T-cell (primary cell): ENCODE data around the gene MT1X. TPM values are rescaled to one million over a fixed set of nuclear protein-coding genes. Genes with fewer than 3 reads are reported as not detected.

Experiments used
- ATAC-seq, 4 experiments: fragments of 200-7000 bp in 3 of 4; fragments of 150-1000 bp in 1 of 4; cut with Tn5 transposase; replicated peaks in 1 of 4; 1 replicate in 3 of 4; 2 replicates in 1 of 4; pipeline ENCODE4 v1.10.0; 2021; ENCODE audit warnings: moderate library complexity in 3 of 4, mild to moderate bottlenecking in 2 of 4, moderate number of reproducible peaks in 1 of 4
- CTCF ChIA-PET, 2 donors: fragments of 300-600 bp; sonication (Branson Sonifier 250); formaldehyde crosslinking; loops; one replicate each; lab custom pipeline; 2022; ENCODE audit warnings: antibody characterized with exemption in 2 of 2; lab: Charles Lee
- POLR2A ChIA-PET, 2 donors: fragments of 300-600 bp; sonication (Branson Sonifier 250); formaldehyde crosslinking; loops; one replicate each; lab custom pipeline; 2022; ENCODE audit warnings: antibody characterized with exemption in 2 of 2; lab: Charles Lee
- DNase-seq, 35 experiments: peaks; one replicate each; pipeline versions ENCODE4 v3.0.0 to v3.0.0-alpha.2; 2013 to 2023
- H3K27ac ChIP-seq: one replicate; pipeline ENCODE4 v1.5.1; 2013; ENCODE audit warnings: low read length
- H3K27me3 ChIP-seq, 2 experiments: replicated peaks in 1 of 2; 1 replicate in 1 of 2; 2 replicates in 1 of 2; pipeline versions ENCODE4 v1.6.1 to v1.7.0; 2013; ENCODE audit warnings: low read length in 1 of 2, mixed read lengths in 1 of 2; ENCODE audit not compliant: control insufficient read depth in 2 of 2, insufficient read depth in 2 of 2; ENCODE audit errors: extremely low read depth in 1 of 2
- H3K36me3 ChIP-seq, 2 donors: 1 replicate in 1 of 2; 2 replicates in 1 of 2; pipeline versions ENCODE4 v1.6.1 to v1.7.0; 2013; ENCODE audit warnings: low read length in 1 of 2; ENCODE audit not compliant: control insufficient read depth in 2 of 2, insufficient read depth in 1 of 2; ENCODE audit errors: extremely low read depth in 1 of 2
- H3K4me1 ChIP-seq, 2 experiments: 1 replicate in 1 of 2; 2 replicates in 1 of 2; pipeline versions ENCODE4 v1.6.1 to v1.7.0; 2013; ENCODE audit warnings: low read length in 2 of 2, mixed read lengths in 1 of 2; ENCODE audit not compliant: insufficient read depth in 2 of 2, control insufficient read depth in 1 of 2; ENCODE audit errors: extremely low read depth in 1 of 2
- H3K4me3 ChIP-seq, 2 donors: 1 replicate in 1 of 2; 2 replicates in 1 of 2; pipeline versions ENCODE4 v1.5.1 to v1.7.0; 2013; ENCODE audit warnings: mild to moderate bottlenecking in 2 of 2, low read length in 1 of 2, moderate library complexity in 1 of 2; ENCODE audit not compliant: control insufficient read depth in 1 of 2; ENCODE audit errors: extremely low read depth in 1 of 2
- H3K9me3 ChIP-seq: 2 replicates; pipeline ENCODE4 v1.7.0; 2013
- H3K27ac Mint-ChIP-seq, 2 donors: one replicate each; pipeline ENCODE4 v1.8.0; 2020 to 2021; ENCODE audit warnings: mild to moderate bottlenecking in 2 of 2, mixed read lengths in 2 of 2
- H3K27me3 Mint-ChIP-seq, 2 donors: one replicate each; pipeline ENCODE4 v1.8.0; 2021 to 2022; ENCODE audit warnings: mixed read lengths in 2 of 2
- H3K36me3 Mint-ChIP-seq: one replicate; pipeline ENCODE4 v1.8.0; 2021; ENCODE audit warnings: mixed read lengths
- H3K4me1 Mint-ChIP-seq, 3 donors: one replicate each; pipeline ENCODE4 v1.8.0; 2020 to 2022; ENCODE audit warnings: mixed read lengths in 3 of 3, mild to moderate bottlenecking in 1 of 3
- H3K4me3 Mint-ChIP-seq, 3 donors: one replicate each; pipeline ENCODE4 v1.8.0; 2020 to 2022; ENCODE audit warnings: mild to moderate bottlenecking in 3 of 3, mixed read lengths in 3 of 3, moderate library complexity in 3 of 3
- H3K9me3 Mint-ChIP-seq, 3 donors: one replicate each; pipeline ENCODE4 v1.8.0; 2020 to 2022; ENCODE audit warnings: mixed read lengths in 3 of 3
- WGBS: methylation state at CpG from one replicate; pipeline ENCODE4 v1.1.5; 2013; ENCODE audit warnings: missing lambda C conversion rate; ENCODE audit not compliant: insufficient coverage; 5-methylcytosine and 5-hydroxymethylcytosine counted together
- total RNA-seq, 35 experiments: library from RNA in 6 of 35; stranded (reverse) in 6 of 35; fragments of 120-200 nt in 1 of 35; gene quantifications; one replicate each; pipeline versions ENCODE4 v1.2.1 to v1.2.4 and lab custom pipeline; 2013 to 2026

MT1X gene
- total RNA-seq, 5 donors from 2014 or later (not counting 1 experiment from before 2014, with no cell fraction given) = 18.7 to 30.8 (median 28.8) TPM

GRCh38 chr16:56726926-56727325 is 44.7 kb downstream of the MT1X start:
- no peak overlapping the region for H3K27ac Mint-ChIP-seq
- peaks cover 12 to 26% of the 10 kb centered on the region in 2 experiments for H3K4me1 ChIP-seq
- no peaks in the 10 kb centered on the region for H3K27me3 ChIP-seq
- H3K9me3 Mint-ChIP-seq = no peaks in the 10 kb centered on the region
- no peaks in the 10 kb centered on the region for H3K27me3 Mint-ChIP-seq
- ChIA-PET CTCF (no interaction called here), POLR2A (no interaction called here)
- DNase-seq = no peak
- no peaks in the 10 kb centered on the region for H3K36me3 ChIP-seq
- WGBS = 60% methylated on average over 1 of the region's 6 CpGs
- H3K27ac ChIP-seq = no peak overlapping the region
- peaks cover 19 to 26% (median 26%) of the 10 kb centered on the region in 3 donors for H3K4me1 Mint-ChIP-seq
- H3K4me3 ChIP-seq = no peak overlapping the region
- H3K36me3 Mint-ChIP-seq = no peaks in the 10 kb centered on the region
- no peak overlapping the region for H3K4me3 Mint-ChIP-seq
- ATAC-seq = no peak
- no peaks in the 10 kb centered on the region for H3K9me3 ChIP-seq

DNA sequence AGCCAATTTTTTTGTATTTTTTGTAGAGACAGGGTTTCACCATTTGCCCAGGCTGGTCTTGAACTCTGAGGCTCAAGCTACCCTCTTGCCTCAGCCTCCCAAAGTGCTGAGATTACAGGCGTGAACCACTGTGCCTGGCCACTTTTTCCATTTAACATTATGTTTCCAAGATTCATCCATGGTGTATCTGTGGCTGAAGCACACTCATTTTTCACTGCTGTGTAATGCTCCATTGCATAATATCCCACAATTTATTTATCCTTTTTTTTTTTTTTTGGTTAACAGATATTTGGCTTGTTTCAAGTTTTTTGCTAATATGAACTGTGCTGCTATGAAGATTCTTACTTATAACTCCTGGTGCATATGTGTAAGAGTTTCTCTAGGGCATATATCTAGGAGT is 45.8 kb downstream of the MT1X start:
- Histone ChIP-seq H3K27ac (no peak overlapping the region), H3K27me3 (no peaks in the 10 kb centered on the region)

DNA sequence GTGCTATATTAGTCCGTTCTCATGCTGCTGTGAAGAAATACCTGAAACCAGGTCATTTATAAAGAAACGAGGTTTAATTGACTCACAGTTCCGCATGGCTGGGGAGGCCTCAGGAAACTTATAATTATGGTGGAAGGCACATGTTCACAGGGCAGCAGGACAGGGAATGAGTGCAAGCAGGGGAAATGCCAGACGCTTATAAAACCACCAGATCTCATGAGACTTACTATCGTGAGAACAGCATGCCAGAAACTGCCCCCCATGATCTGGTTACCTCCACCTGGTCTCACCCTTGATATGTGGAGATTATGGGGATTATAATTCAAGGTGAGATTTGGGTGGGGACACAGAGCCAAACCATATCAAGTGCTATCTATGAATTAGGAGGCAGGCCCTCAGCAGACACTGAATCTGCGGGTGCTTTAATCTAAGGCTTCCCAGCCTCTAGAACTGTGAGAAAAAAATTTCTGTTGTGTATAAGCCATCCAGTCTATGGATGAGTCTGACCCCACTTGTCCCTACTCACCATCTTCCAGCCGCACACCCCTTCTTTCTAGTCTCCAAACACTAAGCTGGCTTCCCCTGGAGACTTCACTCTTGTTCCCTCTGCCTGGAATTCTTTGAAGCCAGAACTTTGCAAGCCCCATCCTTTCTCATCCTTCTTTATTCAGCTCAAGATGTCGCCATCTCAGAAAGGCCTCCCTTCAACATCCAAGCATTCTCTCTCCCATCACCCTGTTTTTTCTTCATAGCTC is 46.9 kb downstream of the MT1X start:
- no peaks in the 10 kb centered on the region for H3K9me3 ChIP-seq
- peak overlapping the region; percentile 94 to 97 for H3K4me3 ChIP-seq
- peak in 2 of 35 experiments; percentile 11 for DNase-seq
- Mint-ChIP-seq H3K4me1 (peaks cover 19 to 26% (median 26%) of the 10 kb centered on the region in 3 donors), H3K27me3 (no peaks in the 10 kb centered on the region), H3K9me3 (no peaks in the 10 kb centered on the region), H3K4me3 (no peak overlapping the region), H3K27ac (peak overlapping the region; percentile 83 to 86), H3K36me3 (no peaks in the 10 kb centered on the region)
- H3K4me1 ChIP-seq = peaks cover 16 to 32% of the 10 kb centered on the region in 2 experiments
- no peaks in the 10 kb centered on the region for H3K27me3 ChIP-seq
- ChIA-PET CTCF (interaction anchor here in 1 of 2 donors (1.2 to 1.4 kb wide), 2 partner anchors 27 to 141 kb away, joined by 6 to 7 read pairs; no protein-coding TSS in a partner anchor), POLR2A (no interaction called here)
- 53% methylated on average over 3 of the region's 8 CpGs for WGBS
- ATAC-seq = no peak
- peak overlapping the region; percentile 73 for H3K27ac ChIP-seq
- H3K36me3 ChIP-seq = no peaks in the 10 kb centered on the region

More for the DNA sequence above, 45.8 kb downstream of the MT1X start:
- DNase-seq (no peak), ATAC-seq (no peak)
- Histone ChIP-seq H3K4me3 (no peak overlapping the region), H3K36me3 (no peaks in the 10 kb centered on the region), H3K4me1 (peaks cover 16 to 32% of the 10 kb centered on the region in 2 experiments), H3K9me3 (no peaks in the 10 kb centered on the region)
- CTCF ChIA-PET = interaction anchor here in 1 of 2 donors (0.7 to 1.4 kb wide), 2 partner anchors 26 to 140 kb away, joined by 3 to 6 read pairs; no protein-coding TSS in a partner anchor
- H3K27ac Mint-ChIP-seq = no peak overlapping the region
- H3K4me1 Mint-ChIP-seq = peaks cover 19 to 26% (median 26%) of the 10 kb centered on the region in 3 donors
- no peaks in the 10 kb centered on the region for H3K9me3 Mint-ChIP-seq
- H3K27me3 Mint-ChIP-seq = no peaks in the 10 kb centered on the region
- H3K36me3 Mint-ChIP-seq = no peaks in the 10 kb centered on the region
- no peak overlapping the region for H3K4me3 Mint-ChIP-seq
- 90% methylated on average over 1 of the region's 1 CpG for WGBS
- POLR2A ChIA-PET = no interaction called here

DNA sequence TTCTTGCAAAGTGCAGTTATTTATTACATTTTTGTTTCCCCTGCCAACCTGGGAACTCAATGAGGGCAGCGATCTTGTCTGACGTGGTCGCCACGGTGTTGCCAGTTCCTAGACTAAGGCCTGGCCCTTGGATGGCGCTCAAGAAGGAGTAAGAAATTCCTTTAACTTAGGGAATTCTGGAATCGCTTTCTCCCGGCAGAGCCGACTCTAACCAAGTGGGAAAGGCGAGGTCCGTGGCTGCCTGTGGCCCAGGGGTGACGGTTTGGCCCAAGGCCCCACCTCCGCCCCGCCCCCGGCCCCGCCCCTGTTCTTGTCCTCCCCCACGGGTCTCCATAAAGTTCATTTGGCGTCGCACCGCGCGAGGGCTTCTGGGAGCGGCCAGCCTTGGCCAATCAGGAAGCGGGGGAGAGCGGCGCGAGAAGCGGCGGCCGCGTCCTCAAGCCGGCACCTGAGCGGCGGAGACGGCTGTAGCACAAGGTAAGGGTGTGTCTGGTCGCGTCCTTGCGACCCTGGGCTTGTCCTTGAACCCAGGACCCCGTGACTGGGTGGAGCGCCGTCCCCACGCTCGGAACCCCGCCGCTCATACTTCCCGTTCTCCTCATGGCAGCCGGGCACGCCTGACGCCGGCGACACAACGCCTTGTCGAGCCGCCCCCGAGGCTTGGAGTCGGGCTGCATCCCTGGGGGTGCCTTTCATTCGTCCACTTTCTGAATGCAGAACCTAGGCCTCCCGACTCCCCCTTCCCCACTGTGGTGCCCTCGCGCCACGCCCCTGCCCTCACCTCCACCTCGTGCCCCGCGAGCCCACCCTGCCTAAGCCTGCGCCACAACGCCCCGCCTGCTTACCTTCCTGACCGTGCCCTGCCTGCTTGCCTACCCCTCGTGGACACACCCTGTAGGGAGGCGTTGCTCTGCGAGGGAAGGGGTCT is 47.7 kb downstream of the MT1X start, which contains the start of gene NUP93:
TSS of gene NUP93 (plus strand) at position 395 of the 928 bp plus-strand sequence. CDS start 18,119 bp downstream, outside the sequence.
- DNase-seq = peak; percentile 76 to 93 (median 86)
- Mint-ChIP-seq H3K27me3 (no peaks in the 10 kb centered on the region), H3K9me3 (no peaks in the 10 kb centered on the region), H3K4me1 (peaks cover 19 to 26% (median 26%) of the 10 kb centered on the region in 3 donors), H3K36me3 (no peaks in the 10 kb centered on the region), H3K4me3 (no peak within 1 kb of the TSS), H3K27ac (peak within 1 kb of the TSS; percentile 83 to 86)
- ATAC-seq = peak; percentile 97
- H3K27ac ChIP-seq = peak within 1 kb of the TSS; percentile 73
- H3K36me3 ChIP-seq = no peaks in the 10 kb centered on the region
- H3K4me1 ChIP-seq = peaks cover 16 to 32% of the 10 kb centered on the region in 2 experiments
- under 1% methylated on average over 63 of the region's 70 CpGs for WGBS
- H3K27me3 ChIP-seq = no peaks in the 10 kb centered on the region
- peak within 1 kb of the TSS; percentile 94 to 97 for H3K4me3 ChIP-seq
- ChIA-PET POLR2A (no interaction called here), CTCF (interaction anchor here in 1 of 2 donors (1.2 kb wide), 1 partner anchor 28 kb away, joined by 7 read pairs; no protein-coding TSS in a partner anchor)
- H3K9me3 ChIP-seq = no peaks in the 10 kb centered on the region

- Histone ChIP-seq H3K4me1 (peaks cover 16 to 34% of the 10 kb centered on the region in 2 experiments), H3K9me3 (no peaks in the 10 kb centered on the region), H3K27ac (no peak overlapping the region), H3K4me3 (no peak overlapping the region), H3K36me3 (peaks cover 0 to 3% of the 10 kb centered on the region in 2 donors), H3K27me3 (no peaks in the 10 kb centered on the region)
- no peak for DNase-seq
- 62% methylated on average over 1 of the region's 2 CpGs for WGBS
- no peaks in the 10 kb centered on the region for H3K9me3 Mint-ChIP-seq
- ATAC-seq = no peak
- H3K27ac Mint-ChIP-seq = no peak overlapping the region
- H3K4me1 Mint-ChIP-seq = peaks cover 26 to 28% (median 27%) of the 10 kb centered on the region in 3 donors
- no peaks in the 10 kb centered on the region for H3K27me3 Mint-ChIP-seq
- peaks cover 6% of the 10 kb centered on the region for H3K36me3 Mint-ChIP-seq
- H3K4me3 Mint-ChIP-seq = no peak overlapping the region
- ChIA-PET CTCF (no interaction called here), POLR2A (interaction anchor here in 1 of 2 donors (0.6 kb wide), 1 partner anchor 239 kb away, joined by 9 read pairs; no protein-coding TSS in a partner anchor)
Observed at GRCh38 chr16:56732366-56732765, 50.1 kb downstream of the MT1X start.

DNA sequence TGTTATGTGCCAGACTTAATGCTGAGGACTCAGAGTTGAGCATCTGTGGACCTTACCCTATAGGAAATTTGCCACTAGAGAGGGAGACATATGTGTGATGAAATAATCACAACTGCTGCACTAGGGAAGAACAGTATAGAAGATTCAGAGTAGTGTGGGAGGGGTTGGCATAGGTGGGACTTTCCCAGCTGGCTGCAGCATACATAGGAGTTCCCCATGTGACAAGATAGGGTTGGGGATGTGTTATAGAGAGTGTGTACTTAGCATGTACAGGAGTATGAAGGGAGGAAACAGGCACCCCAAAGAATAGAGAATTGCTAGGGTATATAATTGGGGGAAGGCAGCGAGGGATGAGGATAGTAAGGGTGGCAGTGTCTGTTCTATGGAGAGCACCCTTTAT is 50.6 kb downstream of the MT1X start:
- peaks cover 16 to 34% of the 10 kb centered on the region in 2 experiments for H3K4me1 ChIP-seq
- ChIA-PET CTCF (no interaction called here), POLR2A (no interaction called here)
- H3K4me3 ChIP-seq = no peak overlapping the region
- Mint-ChIP-seq H3K27me3 (no peaks in the 10 kb centered on the region), H3K27ac (no peak overlapping the region), H3K9me3 (no peaks in the 10 kb centered on the region), H3K4me3 (no peak overlapping the region), H3K4me1 (peaks cover 23 to 29% (median 26%) of the 10 kb centered on the region in 3 donors), H3K36me3 (peaks cover 9% of the 10 kb centered on the region)
- H3K36me3 ChIP-seq = peaks cover 0 to 6% of the 10 kb centered on the region in 2 donors
- H3K9me3 ChIP-seq = no peaks in the 10 kb centered on the region
- H3K27me3 ChIP-seq = no peaks in the 10 kb centered on the region
- 80% methylated on average over 1 of the region's 1 CpG for WGBS
- no peak overlapping the region for H3K27ac ChIP-seq
- no peak for ATAC-seq
- peak in 1 of 35 experiments; percentile 32 for DNase-seq
